Mesenchymal stem cell (in vitro differentiated cells and primary cell): ENCODE measurements around the gene GKN2.

ENCODE experiments used
- DNase-seq: peaks from one replicate; pipeline ENCODE4 v3.0.0-alpha.2; 2013
- H2AFZ ChIP-seq: one replicate; pipeline ENCODE4 v1.6.1; 2013; ENCODE audit warnings: low read depth, mild to moderate bottlenecking, control low read depth, inconsistent platforms, low read length, moderate library complexity
- H2AK5ac ChIP-seq: 2 replicates; pipeline ENCODE4 v1.6.1; 2013; ENCODE audit warnings: low read length, moderate library complexity, mild to moderate bottlenecking, inconsistent platforms; ENCODE audit not compliant: severe bottlenecking
- H2BK120ac ChIP-seq: one replicate; pipeline ENCODE4 v1.6.1; 2013; ENCODE audit warnings: low read depth, mild to moderate bottlenecking, inconsistent platforms, low read length, moderate library complexity
- H2BK12ac ChIP-seq, 2 experiments: one replicate each; pipeline ENCODE4 v1.6.1; 2013; ENCODE audit warnings: inconsistent platforms in 2 of 2, low read length in 2 of 2, mild to moderate bottlenecking in 2 of 2, moderate library complexity in 2 of 2, control low read depth in 1 of 2
- H2BK15ac ChIP-seq: one replicate; pipeline ENCODE4 v1.6.1; 2013; ENCODE audit warnings: mild to moderate bottlenecking, low read depth, inconsistent platforms; ENCODE audit not compliant: poor library complexity, severe bottlenecking
- H2BK5ac ChIP-seq: 2 replicates; pipeline ENCODE4 v1.6.1; 2013; ENCODE audit warnings: low read depth, mild to moderate bottlenecking, low read length, control low read depth, inconsistent platforms; ENCODE audit not compliant: poor library complexity, severe bottlenecking
- H3K14ac ChIP-seq, 2 experiments: one replicate each; pipeline ENCODE4 v1.6.1; 2013; ENCODE audit warnings: inconsistent platforms in 2 of 2, low read length in 2 of 2, control low read depth in 1 of 2, mild to moderate bottlenecking in 1 of 2, moderate library complexity in 1 of 2
- H3K18ac ChIP-seq, 2 experiments: one replicate each; pipeline ENCODE4 v1.6.1; 2013; ENCODE audit warnings: inconsistent platforms in 2 of 2, low read length in 2 of 2, control low read depth in 1 of 2, low read depth in 1 of 2, mild to moderate bottlenecking in 1 of 2
- H3K23ac ChIP-seq, 2 experiments: one replicate each; pipeline ENCODE4 v1.6.1; 2013; ENCODE audit warnings: inconsistent platforms in 2 of 2, low read length in 2 of 2, mild to moderate bottlenecking in 2 of 2, moderate library complexity in 2 of 2, control low read depth in 1 of 2
- H3K27ac ChIP-seq: 2 replicates; pipeline ENCODE4 v1.5.1; 2013; ENCODE audit warnings: mild to moderate bottlenecking, moderate library complexity, low read length, control low read depth, inconsistent platforms; ENCODE audit not compliant: poor library complexity, severe bottlenecking
- H3K27me3 ChIP-seq, 2 experiments: 2 replicates each; pipeline versions ENCODE4 v1.6.1 to v1.7.0; 2013; ENCODE audit warnings: low read length in 2 of 2, mild to moderate bottlenecking in 2 of 2, moderate library complexity in 2 of 2, control low read depth in 1 of 2, inconsistent platforms in 1 of 2; ENCODE audit not compliant: control insufficient read depth in 1 of 2, insufficient read depth in 1 of 2
- H3K36me3 ChIP-seq, 2 experiments: 2 replicates each; pipeline versions ENCODE4 v1.6.1 to v1.7.0; 2013; ENCODE audit warnings: low read length in 2 of 2, control low read depth in 1 of 2, inconsistent platforms in 1 of 2, low read depth in 1 of 2, mild to moderate bottlenecking in 1 of 2; ENCODE audit not compliant: insufficient read depth in 2 of 2, control insufficient read depth in 1 of 2
- H3K4ac ChIP-seq, 2 experiments: one replicate each; pipeline ENCODE4 v1.6.1; 2013; ENCODE audit warnings: inconsistent platforms in 2 of 2, low read length in 2 of 2, mild to moderate bottlenecking in 2 of 2, moderate library complexity in 2 of 2, control low read depth in 1 of 2, low read depth in 1 of 2
- H3K4me1 ChIP-seq: 2 replicates; pipeline ENCODE4 v1.6.1; 2013; ENCODE audit warnings: low read depth, low read length, control low read depth; ENCODE audit not compliant: control insufficient read depth, insufficient read depth
- H3K4me2 ChIP-seq: 2 replicates; pipeline ENCODE4 v1.6.1; 2013; ENCODE audit warnings: low read length, mild to moderate bottlenecking, inconsistent platforms; ENCODE audit not compliant: poor library complexity, severe bottlenecking
- H3K4me3 ChIP-seq, 2 experiments: 2 replicates each; pipeline versions ENCODE4 v1.5.1 to v1.7.0; 2013; ENCODE audit warnings: low read length in 2 of 2, mild to moderate bottlenecking in 2 of 2, control low read depth in 1 of 2, low read depth in 1 of 2; ENCODE audit not compliant: insufficient read depth in 1 of 2
- H3K79me1 ChIP-seq: replicated peaks from 2 replicates; pipeline ENCODE4 v1.6.1; 2013; ENCODE audit warnings: mild to moderate bottlenecking, control low read depth, low read length, inconsistent platforms; ENCODE audit not compliant: poor library complexity, severe bottlenecking
- H3K9ac ChIP-seq: 2 replicates; pipeline ENCODE4 v1.7.0; 2013; ENCODE audit warnings: mild to moderate bottlenecking, low read length, moderate library complexity
- H3K9me3 ChIP-seq: 2 replicates; pipeline ENCODE4 v1.7.0; 2013; ENCODE audit warnings: mild to moderate bottlenecking, low read length; ENCODE audit not compliant: control insufficient read depth
- H4K8ac ChIP-seq: one replicate; pipeline ENCODE4 v1.6.1; 2013; ENCODE audit warnings: inconsistent platforms, mild to moderate bottlenecking, low read length, moderate library complexity
- H4K91ac ChIP-seq: one replicate; pipeline ENCODE4 v1.6.1; 2013; ENCODE audit warnings: mild to moderate bottlenecking, low read length, inconsistent platforms
- WGBS: methylation state at CpG from one replicate; pipeline ENCODE4 v1.1.7; 2013; ENCODE audit warnings: mixed read lengths; 5-methylcytosine and 5-hydroxymethylcytosine counted together

Gene GKN2

DNA sequence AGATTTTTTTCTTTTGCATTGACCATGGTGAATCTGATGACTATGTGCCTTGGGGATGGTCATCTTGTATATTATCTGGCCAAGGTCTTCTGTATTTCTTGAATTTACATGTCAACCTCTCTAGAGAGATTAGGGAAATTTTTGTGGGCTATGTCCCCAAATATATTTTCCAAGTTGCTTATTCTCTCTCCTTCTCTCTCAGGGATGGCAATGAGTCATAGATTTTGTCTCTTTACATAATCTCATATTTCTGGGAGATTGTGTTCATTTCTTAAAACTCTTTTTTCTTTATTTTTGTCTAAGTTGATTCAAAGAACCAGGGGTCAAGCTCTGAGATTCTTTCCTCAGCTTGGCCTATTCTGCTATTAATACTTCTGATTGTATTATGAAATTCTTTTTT is 9.9 kb downstream of the GKN2 start:
- Histone ChIP-seq H3K18ac (no peak overlapping the region), H3K4me3 (no peak overlapping the region), H2AK5ac (no peak overlapping the region), H3K14ac (no peak overlapping the region), H3K9me3 (peaks cover 13% of the 10 kb centered on the region), H3K23ac (no peak overlapping the region), H2BK120ac (no peak overlapping the region), H3K4me2 (no peak overlapping the region), H2BK5ac (no peak overlapping the region), H3K27ac (no peak overlapping the region), H3K4me1 (peaks cover 10% of the 10 kb centered on the region), H2AFZ (no peak overlapping the region), H3K36me3 (no peaks in the 10 kb centered on the region), H3K79me1 (no peaks in the 10 kb centered on the region), H3K9ac (no peak overlapping the region), H2BK15ac (no peak overlapping the region), H3K27me3 (no peaks in the 10 kb centered on the region), H3K4ac (no peak overlapping the region), H4K8ac (no peak overlapping the region), H2BK12ac (no peak overlapping the region), H4K91ac (no peak overlapping the region)
- DNase-seq: no peak

DNA sequence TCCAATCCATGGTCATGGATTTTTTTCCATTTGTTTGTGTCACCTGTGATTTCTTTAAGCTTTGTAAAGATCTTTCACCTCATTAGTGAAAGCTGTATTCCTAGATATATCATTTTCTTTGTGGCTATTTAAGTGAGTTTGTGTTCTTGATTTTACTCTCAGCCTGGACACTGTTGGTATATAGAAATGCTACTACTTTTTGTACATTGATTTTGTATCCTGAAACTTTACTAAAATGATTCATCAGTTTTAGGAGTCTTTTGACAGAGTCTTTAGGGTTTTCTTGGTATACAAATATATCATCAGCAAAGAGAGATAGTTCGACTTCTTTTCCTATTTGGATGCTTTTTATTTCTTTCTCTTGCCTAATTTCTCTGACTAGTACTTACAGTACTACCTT is 12.3 kb downstream of the GKN2 start:
- H3K79me1 ChIP-seq: no peaks in the 10 kb centered on the region
- H3K4me3 ChIP-seq: no peak overlapping the region
- no peak overlapping the region for H3K14ac ChIP-seq
- H3K36me3 ChIP-seq: no peaks in the 10 kb centered on the region
- no peak overlapping the region for H2AK5ac ChIP-seq
- no peak overlapping the region for H3K9ac ChIP-seq
- H3K23ac ChIP-seq: no peak overlapping the region
- H2BK120ac ChIP-seq: no peak overlapping the region
- no peak overlapping the region for H2BK15ac ChIP-seq
- no peak overlapping the region for H3K4me2 ChIP-seq
- no peaks in the 10 kb centered on the region for H3K27me3 ChIP-seq
- H3K18ac ChIP-seq: no peak overlapping the region
- no CpG with 5 or more reads among the region's 1 CpG for WGBS
- H2BK5ac ChIP-seq: no peak overlapping the region
- H3K27ac ChIP-seq: no peak overlapping the region
- H3K9me3 ChIP-seq: peaks cover 13% of the 10 kb centered on the region
- H3K4ac ChIP-seq: no peak overlapping the region
- no peak overlapping the region for H4K8ac ChIP-seq
- peaks cover 20% of the 10 kb centered on the region for H3K4me1 ChIP-seq
- no peak overlapping the region for H2AFZ ChIP-seq
- no peak overlapping the region for H2BK12ac ChIP-seq
- DNase-seq: no peak
- H4K91ac ChIP-seq: no peak overlapping the region

GRCh38 chr2:68939962-68940361 is 12.7 kb downstream of the GKN2 start:
- WGBS: 100% methylated on average over 1 of the region's 1 CpG
- H3K4me3 ChIP-seq: no peak overlapping the region
- H3K4me2 ChIP-seq: no peak overlapping the region
- H3K14ac ChIP-seq: no peak overlapping the region
- no peak overlapping the region for H4K91ac ChIP-seq
- no peak overlapping the region for H2AFZ ChIP-seq
- H3K27ac ChIP-seq: no peak overlapping the region
- H2BK12ac ChIP-seq: no peak overlapping the region
- H2AK5ac ChIP-seq: no peak overlapping the region
- no peak overlapping the region for H3K4ac ChIP-seq
- H3K9ac ChIP-seq: no peak overlapping the region
- H2BK120ac ChIP-seq: no peak overlapping the region
- H3K18ac ChIP-seq: no peak overlapping the region
- H2BK5ac ChIP-seq: no peak overlapping the region
- H4K8ac ChIP-seq: no peak overlapping the region
- peaks cover 20% of the 10 kb centered on the region for H3K4me1 ChIP-seq
- H3K23ac ChIP-seq: no peak overlapping the region
- H2BK15ac ChIP-seq: no peak overlapping the region
- peaks cover 13% of the 10 kb centered on the region for H3K9me3 ChIP-seq
- H3K79me1 ChIP-seq: no peaks in the 10 kb centered on the region
- H3K36me3 ChIP-seq: no peaks in the 10 kb centered on the region
- H3K27me3 ChIP-seq: no peaks in the 10 kb centered on the region
- no peak for DNase-seq

GRCh38 chr2:68938938-68939337 is 13.8 kb downstream of the GKN2 start:
- H4K91ac ChIP-seq: no peak overlapping the region
- no peak overlapping the region for H3K23ac ChIP-seq
- no peak overlapping the region for H3K14ac ChIP-seq
- no peak overlapping the region for H2BK15ac ChIP-seq
- peaks cover 13% of the 10 kb centered on the region for H3K9me3 ChIP-seq
- H2BK5ac ChIP-seq: no peak overlapping the region
- peaks cover 14% of the 10 kb centered on the region for H3K4me1 ChIP-seq
- H3K9ac ChIP-seq: no peak overlapping the region
- H4K8ac ChIP-seq: no peak overlapping the region
- no peak overlapping the region for H3K4me3 ChIP-seq
- no peaks in the 10 kb centered on the region for H3K27me3 ChIP-seq
- H2BK12ac ChIP-seq: no peak overlapping the region
- no peak overlapping the region for H2BK120ac ChIP-seq
- H3K36me3 ChIP-seq: no peaks in the 10 kb centered on the region
- no peak overlapping the region for H3K4me2 ChIP-seq
- no peak overlapping the region for H2AFZ ChIP-seq
- no peak for DNase-seq
- H3K18ac ChIP-seq: no peak overlapping the region
- 93% methylated on average over 3 of the region's 3 CpGs for WGBS
- H3K4ac ChIP-seq: no peak overlapping the region
- H3K79me1 ChIP-seq: no peaks in the 10 kb centered on the region
- no peak overlapping the region for H3K27ac ChIP-seq
- H2AK5ac ChIP-seq: no peak overlapping the region
